Myometrial cell (primary cell): ENCODE results near the gene TMEM101. TPM values are rescaled to one million over a fixed set of nuclear protein-coding genes. Genes with fewer than 3 reads are reported as not detected.

ENCODE experiments used
- total RNA-seq: library from RNA; depleted of rRNA; stranded (reverse); fragments of >200 nt; gene quantifications from 2 replicates; pipeline ENCODE4 v1.2.3, GENCODE V29; 2015

TMEM101 gene
- 78.2 and 83.9 TPM in 2 replicates for total RNA-seq

DNA sequence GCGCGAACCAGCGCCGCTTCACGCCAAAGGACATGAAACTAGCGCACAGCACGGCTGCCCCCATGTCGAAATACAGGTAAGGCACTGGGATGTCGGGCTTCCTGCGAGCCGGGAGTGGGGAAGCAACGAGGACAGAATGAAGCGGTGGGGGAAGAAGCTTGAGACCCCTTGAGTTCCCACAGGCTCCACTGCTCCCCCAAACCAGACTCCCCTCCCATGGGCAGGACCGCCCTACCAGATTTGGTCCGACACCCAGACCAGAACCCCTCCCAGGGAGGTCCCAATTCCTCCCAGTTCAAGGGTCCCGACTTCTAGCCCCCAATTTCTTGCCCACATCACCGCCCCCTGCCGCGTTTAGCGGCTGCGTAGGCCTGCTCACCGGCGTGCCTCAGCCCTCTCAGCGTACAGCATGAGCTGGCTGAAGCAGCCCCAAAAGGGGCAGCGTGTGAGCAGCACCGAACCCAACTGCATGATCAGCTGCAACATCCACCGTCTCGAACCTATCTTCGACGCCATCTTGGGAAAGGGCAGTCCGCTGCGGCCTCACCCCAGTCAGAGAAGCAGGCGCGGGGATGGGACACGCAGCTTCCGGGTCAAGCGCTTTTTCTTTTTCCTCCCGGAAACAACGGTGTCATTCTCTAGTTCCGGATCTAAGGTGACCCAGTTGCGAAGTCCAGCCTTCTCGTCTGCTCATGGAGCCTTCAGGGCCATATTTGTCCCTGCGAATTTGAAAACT is at the start of gene TMEM101:
TMEM101 (minus strand) TSS at position 527 of the 736 bp plus-strand sequence; CDS start at position 516, 11 bp downstream.

DNA sequence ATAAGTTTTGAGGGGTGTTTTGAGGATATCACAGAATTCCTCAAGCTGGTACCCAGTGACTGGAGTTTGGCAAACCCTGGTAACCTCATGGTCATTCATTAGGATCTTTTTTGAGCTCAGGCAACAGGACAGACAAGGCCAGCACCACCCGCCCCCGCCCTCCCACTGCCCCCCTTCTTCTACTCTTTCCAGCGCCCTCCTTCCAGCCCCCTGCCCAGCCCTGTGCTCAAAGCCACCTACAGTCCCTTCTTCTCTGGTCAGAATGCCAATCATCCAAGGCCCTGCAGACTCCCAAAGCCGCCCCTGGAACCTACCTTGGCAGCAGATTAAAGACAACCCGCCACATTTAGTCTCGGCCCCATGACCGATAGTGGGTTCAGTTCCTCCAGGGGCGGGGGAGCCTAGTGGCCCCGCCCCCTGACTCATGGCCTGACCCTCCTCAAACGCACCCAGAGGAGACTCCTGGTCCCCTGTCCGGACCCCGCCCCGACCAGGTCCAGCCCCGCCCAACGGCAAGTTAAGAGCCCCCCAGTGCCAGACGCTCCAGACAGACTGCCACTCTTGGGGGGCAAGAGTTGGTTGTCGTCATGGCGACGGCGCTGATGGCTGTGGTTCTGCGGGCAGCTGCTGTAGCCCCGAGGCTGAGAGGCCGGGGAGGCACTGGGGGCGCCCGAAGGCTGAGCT is 10.5 kb downstream of the TMEM101 start, which contains the start of gene NAGS:
NAGS (plus strand) TSS at position 546 of the 684 bp plus-strand sequence; CDS start at position 588, 42 bp downstream.

Other genes starting within 250 kb of the TMEM101 start
- gene DUSP3, start 236.0 kb downstream of the TMEM101 start, total RNA-seq, result 37.6 and 40.9 TPM in 2 replicates
- gene CFAP97D1, start 234.5 kb downstream of the TMEM101 start, total RNA-seq, result not detected in 2 replicates
- gene MPP3, start 181.8 kb downstream of the TMEM101 start, total RNA-seq, result 2.9 and 3.5 TPM in 2 replicates
- not detected in 2 replicates for gene CD300LG, start 167.8 kb downstream of the TMEM101 start, total RNA-seq
- gene MPP2, start 107.4 kb downstream of the TMEM101 start, total RNA-seq, result 0.58 and 3.9 TPM in 2 replicates
- not detected in 2 replicates for gene PPY, start 72.5 kb downstream of the TMEM101 start, total RNA-seq
- gene PYY, start 61.0 kb downstream of the TMEM101 start, total RNA-seq, result not detected in 2 replicates
- gene NAGS, start 10.3 kb downstream of the TMEM101 start, total RNA-seq, result 10.1 and 10.8 TPM in 2 replicates
- 50.2 and 60.8 TPM in 2 replicates for gene LSM12, start 51.7 kb upstream of the TMEM101 start, total RNA-seq
- gene G6PC3, start 55.8 kb upstream of the TMEM101 start, total RNA-seq, result 44.8 and 57.4 TPM in 2 replicates
- 28.0 and 38.5 TPM in 2 replicates for gene HDAC5, start 108.7 kb upstream of the TMEM101 start, total RNA-seq
- gene HROB, start 127.0 kb upstream of the TMEM101 start, total RNA-seq, result 4.0 and 5.7 TPM in 2 replicates
- not detected in 2 replicates for gene ASB16, start 155.7 kb upstream of the TMEM101 start, total RNA-seq
- gene TMUB2, start 172.0 kb upstream of the TMEM101 start, total RNA-seq, result 26.8 and 45.3 TPM in 2 replicates
- 45.6 and 50.9 TPM in 2 replicates for gene ATXN7L3, start 184.9 kb upstream of the TMEM101 start, total RNA-seq
- 30.6 and 35.4 TPM in 2 replicates for gene UBTF, start 204.7 kb upstream of the TMEM101 start, total RNA-seq